AG08395 (cell line): Measurements from ENCODE around the gene TLE1.
A peak's percentile ranks its signal among the peaks of the same experiment; 100 is the strongest.
"Not testable (repeated sequence)": the region's sequence is repeated elsewhere in the genome, so short reads cannot be mapped to it uniquely, and the experiment has no call there.

Experiments used
- DNase-seq: peaks from one replicate; pipeline ENCODE4 v3.0.0; 2012; ENCODE audit warnings: mixed read lengths, low spot score

The TLE1 gene

GRCh38 chr9:81689343-81690175, at the start of gene TLE1:
Gene TLE1 (minus strand): TSS chr9:81689547. CDS start chr9:81688240, 1,307 bp downstream.
- peak; percentile 98 for DNase-seq

DNA sequence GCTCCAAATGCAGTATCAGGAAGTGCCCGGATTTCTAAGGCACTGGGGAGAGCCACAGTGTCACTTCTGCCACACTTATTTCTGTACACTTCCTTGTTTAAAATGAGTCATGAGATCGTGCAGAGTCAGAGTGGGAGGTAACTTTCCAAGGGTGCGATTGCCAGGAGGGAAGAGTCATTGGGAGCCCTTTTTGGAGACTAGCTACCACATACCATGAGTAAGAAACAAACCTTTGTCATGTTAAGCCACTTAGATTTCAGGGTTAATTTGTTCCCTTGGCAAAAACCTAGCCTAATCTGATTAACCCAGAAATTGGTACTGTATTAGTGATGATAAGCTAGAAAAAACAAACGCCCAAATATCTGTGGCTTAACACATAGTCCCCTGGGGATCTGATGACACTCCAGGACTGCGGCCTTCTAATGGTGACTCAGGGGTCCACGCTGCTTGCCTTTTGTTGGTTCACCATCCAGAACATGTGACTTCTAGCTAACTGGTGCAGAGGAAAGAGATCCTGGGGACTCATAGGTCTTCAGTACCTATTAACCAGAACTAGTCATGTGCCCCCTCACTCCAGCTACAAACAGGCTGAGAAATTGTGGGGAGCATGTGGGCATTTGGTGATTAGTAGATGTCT, 48.6 kb upstream of the TLE1 start:
- peak; percentile 90 for DNase-seq

DNA sequence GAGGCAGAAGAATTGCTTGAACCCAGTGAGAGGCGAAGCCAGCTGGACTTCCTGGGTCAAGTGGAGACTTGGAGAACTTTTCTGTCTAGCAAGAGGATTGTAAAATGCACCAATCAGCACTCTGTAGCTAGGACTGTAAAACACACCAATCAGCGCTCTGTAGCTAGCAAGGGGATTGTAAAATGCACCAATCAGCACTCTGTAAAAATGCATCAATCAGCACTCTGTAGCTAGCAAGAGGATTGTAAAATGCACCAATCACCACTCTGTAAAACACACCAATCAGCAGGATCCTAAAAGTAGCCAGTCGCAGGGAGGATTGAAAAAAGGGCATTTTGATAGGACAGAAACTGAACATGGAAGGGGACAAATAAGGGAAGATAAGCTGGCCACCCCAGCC, 41.2 kb upstream of the TLE1 start:
- DNase-seq = not testable (repeated sequence)

DNA sequence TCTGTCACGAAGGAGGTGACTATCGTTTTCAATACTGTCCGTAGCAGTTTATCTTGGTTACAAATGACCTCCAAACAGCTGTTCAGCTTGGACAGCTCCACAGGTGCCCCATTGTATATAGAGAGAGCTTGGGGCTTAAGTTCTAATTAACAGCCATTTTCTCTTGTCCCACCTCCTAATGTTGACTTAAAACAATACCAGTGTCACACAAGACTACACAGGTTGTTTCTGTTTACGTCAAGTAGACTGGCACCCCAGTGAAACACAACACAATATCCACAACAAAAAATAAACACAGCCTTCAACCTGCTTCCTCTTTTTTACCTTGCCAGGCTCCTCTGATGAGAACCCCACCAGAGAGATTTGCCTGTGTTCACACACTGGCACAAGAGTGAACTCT, 39.8 kb upstream of the TLE1 start:
- DNase-seq = no peak

DNA sequence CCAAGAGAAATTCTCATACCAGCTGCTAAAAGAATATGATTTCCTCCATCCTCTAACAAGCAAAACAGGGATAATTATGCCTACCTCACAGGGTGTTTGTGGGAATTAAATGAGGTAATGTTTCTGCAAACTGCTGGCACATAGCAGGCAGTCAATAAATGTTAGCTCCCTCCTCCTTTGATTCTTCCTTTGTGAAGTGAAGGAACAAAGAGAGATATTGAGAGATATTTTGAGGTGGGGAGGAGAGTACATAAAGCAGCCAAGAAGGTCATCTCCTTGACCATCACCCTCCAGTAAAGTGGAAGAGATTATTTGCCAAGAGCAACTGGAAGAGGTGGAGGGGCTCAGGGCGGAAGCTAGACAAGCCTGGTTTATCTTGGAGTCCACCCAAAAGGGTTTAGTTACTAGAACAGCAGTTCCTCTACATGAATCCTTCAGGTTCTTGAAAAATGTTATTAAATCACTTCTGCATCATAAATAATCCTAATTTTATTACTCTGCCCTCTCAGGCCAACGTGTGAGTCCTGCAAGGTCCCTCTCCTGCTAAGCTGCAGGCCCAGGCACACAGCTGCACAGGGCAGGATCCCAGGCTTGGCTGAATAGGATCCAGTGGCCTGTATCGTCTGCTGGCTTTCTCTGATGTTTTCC, 35.0 kb upstream of the TLE1 start:
- DNase-seq = no peak

- DNase-seq = no peak
Measured at GRCh38 chr9:81722277-81722676, 32.9 kb upstream of the TLE1 start.

DNA sequence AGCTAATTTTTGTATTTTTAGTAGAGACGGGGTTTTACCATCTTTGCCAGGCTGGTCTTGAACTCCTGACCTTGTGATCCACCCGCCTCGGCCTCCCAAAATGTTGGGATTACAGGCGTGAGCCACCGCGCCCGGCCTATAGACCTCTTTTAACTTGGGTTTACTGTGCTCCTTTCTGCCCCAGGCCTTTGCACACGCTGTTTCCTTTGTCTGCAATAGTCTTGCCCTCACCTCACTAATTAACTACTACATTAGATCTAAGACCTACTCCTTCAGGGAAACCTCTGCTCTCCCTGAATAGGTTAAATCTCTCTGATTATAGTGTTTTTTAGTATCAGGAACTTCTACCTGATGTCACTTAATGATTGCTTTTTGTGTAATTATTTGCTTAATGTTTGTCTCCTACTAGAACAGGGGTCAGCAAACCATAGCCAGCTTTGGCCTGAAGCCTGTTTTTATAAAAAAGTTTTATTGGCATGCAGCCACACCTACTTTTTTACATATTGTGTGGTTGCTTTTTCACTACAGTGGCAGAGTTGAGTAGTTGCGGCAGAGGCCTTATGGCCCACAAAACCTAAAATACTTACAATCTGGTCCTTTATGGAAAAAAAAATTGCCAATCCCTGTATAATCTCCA, 31.2 kb upstream of the TLE1 start:
- DNase-seq = no peak

DNA sequence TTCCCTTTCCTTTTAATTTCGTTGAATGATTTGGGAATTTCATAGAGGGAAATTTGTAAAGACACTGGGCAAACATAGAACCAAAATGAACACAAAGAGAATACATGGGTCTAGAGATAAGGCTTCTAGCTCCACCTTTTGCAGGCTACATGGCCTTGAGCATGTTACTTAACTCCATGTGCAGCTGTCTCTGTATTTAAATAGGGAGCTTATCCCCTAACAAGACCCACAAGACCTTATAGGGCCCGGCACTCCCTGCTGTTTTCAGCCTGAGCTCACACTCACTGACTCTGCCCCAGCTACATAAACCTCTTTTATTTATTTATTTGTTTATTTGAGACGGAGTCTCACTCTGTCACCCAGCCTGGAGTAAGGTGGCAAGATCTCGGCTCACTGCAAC, 30.6 kb upstream of the TLE1 start:
- no peak for DNase-seq

GRCh38 chr9:81718244-81718643, 28.9 kb upstream of the TLE1 start:
- no peak for DNase-seq

GRCh38 chr9:81717747-81718077, 28.4 kb upstream of the TLE1 start:
- DNase-seq = no peak

DNA sequence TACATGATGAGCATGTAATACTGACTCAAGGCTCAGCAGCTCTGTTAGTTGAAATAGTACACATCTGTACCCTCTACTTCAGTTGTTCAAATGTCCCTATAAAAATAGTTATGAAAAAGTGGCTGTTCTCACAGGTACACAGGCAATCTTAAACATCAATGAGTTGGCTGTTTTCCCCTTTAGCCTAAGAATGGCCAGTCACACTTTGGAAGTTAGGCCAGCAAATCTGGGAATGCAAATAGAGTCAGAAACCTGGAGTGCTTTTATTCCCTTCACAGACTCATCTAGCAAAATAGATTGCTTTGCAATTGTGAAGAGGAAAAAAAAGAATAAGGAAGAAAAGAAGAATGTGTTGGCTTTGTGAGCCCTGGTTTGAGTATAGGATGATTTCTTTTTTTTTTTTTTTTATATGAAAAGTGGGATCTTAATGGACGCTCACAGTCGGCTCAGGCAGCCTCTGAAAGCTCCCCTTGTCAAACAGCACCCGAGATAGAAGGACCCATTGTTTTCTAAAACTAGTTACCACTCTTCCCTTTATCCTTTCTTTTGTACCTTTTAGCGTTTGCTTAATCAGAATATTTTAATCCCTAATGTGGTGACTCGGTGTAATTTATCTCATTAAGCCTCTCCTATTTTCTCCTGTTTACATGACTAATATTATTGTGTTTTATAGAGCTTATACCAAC, 27.9 kb upstream of the TLE1 start:
- DNase-seq = no peak

DNA sequence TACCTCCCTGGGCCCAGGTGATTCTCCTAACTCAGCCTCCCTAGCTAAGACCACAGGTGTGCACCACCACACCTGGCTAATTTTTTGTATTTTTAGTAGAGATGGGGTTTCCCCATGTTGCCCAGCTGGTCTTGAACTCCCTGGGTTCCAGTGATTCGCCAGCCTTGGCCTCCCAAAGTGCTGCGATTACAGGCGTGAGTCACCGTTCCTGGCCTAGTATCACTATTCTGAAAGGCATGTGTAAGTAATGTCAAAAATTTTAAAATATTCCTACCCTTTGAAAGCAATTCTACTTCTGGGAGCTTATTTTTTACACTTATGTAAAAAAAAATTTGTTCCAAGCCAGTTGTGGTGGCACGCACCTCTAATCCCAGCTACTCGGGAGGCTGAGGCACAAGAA, 27.1 kb upstream of the TLE1 start:
- DNase-seq = no peak

DNA sequence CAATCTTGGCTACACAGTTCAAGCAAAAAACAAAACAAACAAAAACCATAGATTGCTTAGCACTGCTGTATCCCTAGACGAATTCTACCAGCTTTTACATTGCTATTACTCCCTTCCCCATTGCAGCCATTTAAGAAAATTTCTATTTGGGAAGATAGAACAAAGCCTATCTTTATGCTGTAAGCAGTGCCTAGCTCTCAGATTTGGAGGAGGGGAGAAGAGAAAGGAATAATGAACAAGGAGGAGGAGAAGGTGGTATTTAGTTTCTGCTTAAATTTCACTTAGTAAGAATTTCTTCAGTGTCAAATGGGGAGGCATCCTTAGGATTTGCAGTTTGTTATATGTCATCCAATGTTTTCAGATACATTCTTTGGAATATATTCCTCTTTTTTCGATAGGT, 16.2 kb upstream of the TLE1 start:
- DNase-seq = no peak

DNA sequence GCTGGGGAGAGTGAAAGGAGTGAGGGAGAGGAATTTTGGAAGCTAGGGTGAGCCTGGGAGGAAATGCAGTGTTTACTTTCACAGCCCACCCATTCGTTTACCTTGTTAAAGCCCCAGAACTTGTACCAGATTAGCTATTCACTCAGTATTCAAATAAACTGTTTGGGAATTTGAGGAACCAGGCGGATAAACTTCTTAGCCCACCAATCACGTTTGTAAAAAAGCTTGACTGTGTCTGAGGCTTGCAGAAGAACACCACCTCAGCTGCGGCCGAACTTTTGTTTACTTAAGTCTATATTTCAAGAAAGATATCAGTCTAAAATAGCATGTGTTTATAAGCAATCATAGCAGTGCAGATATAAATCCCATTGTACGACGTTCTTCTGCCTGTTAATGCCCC, 5.2 kb upstream of the TLE1 start:
- DNase-seq = no peak

DNA sequence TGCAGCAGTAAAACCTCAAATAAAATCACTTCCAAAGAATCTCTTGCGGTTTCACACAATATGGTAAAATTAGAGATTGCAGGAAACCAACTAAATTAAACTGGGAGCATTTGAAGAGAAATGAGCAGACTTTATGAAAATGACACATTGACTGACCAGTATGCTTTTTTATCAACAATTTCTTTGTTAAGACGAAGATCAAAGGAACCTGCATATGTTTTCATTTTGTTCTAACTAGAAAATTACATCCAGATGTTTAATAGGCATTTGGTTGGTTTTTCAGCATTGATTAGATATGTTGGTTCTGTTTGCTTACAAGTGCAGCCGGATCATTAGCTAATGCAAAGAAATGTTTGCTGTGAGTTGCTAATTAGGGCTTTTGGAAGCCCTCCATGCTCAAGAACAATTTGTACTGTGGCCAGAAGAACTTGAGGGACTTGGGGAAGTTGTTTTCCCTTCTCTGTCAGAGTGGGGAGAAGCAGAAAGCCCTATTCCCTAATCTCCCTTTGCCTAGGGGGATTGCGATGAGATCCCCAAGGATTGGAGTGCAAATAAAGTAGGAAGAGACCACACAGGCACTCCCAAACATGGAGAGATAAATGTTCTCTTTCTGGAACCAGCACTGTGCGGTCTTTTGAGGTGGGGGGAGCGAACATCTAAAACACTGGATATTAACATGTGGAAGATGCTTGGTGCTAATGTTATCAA, 4.5 kb upstream of the TLE1 start:
- peak; percentile 9 for DNase-seq

GRCh38 chr9:81690251-81690851, 1.0 kb upstream of the TLE1 start:
- DNase-seq = no peak

DNA sequence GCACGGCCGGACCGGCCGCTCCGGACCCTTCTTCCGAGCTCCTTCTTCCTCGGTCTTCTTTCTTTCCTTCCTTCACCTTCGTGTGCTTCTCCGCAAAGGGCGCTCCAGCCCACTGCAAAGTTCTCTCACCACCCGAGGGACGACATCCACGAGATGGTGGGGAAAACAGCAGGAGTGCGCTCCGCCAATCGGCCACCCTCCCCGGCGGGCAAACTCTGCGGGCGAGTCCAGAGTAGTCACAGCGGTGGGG, 329 bp downstream of the TLE1 start:
- not testable (repeated sequence) for DNase-seq

DNA sequence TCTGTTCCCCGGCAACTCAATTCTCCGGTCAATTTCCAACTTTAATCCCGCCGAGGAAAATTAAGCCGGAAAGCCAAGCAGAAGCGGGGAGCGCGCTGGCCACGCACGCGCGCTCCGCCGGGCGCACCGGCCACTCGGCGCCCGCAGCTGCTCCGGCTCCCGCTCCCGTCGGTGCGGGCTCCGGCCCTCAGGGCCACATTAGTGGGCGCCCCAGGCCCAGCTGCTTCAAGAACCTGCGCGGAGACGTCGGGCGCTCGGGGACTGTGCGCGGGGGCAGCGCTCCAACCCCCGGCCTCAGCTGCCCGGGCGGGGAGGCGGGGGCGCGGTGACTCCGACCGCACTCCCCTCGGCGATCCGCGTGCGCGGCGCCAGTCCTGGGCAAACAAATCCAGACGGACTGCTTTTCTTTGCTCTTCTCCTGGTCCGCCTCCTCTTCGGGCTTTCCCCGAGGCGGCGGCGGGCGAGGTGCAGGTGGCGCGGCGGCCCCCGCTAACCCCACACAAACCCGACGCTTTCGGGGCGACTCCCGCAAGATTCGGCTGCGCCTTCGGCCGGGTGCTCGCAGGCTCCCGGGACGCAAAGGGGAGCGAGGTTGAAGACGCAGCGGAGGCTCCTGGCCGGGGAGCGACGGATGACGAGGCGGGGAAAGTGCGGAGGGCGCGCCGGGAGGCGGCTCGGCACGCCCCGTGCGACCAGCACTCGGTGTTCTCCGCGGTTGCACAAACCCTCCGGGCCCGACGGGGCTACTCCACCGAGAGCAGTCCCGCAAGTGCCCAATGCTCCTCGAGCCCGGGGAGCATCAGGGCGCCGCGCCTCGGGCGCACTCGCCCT, 870 bp downstream of the TLE1 start:
- not testable (repeated sequence) for DNase-seq

GRCh38 chr9:81687521-81688261, 1.7 kb downstream of the TLE1 start:
- no peak for DNase-seq
